H1 (cell line): ENCODE measurements around the gene STRN4. TPM values are rescaled to one million over a fixed set of nuclear protein-coding genes. Genes with fewer than 3 reads are reported as not detected.

Source experiments
- TAF7 ChIP-seq: optimal IDR thresholded peaks from 2 replicates; pipeline ENCODE3; 2011; ENCODE audit warnings: low read depth, mild to moderate bottlenecking, inconsistent platforms, low read length, moderate library complexity, borderline replicate concordance
- polyA plus RNA-seq, 7 experiments: library from polyadenylated mRNA; depleted of rRNA in 3 of 7; stranded (reverse) in 5 of 7; unstranded in 2 of 7; fragments of >200 nt in 5 of 7; fragments of 200-250 nt in 2 of 7; gene quantifications; 1 replicate in 5 of 7; 2 replicates in 1 of 7; 4 replicates in 1 of 7; pipeline versions ENCODE4 v1.2.1 to v1.2.3, GENCODE V29; 2011 to 2013; ENCODE audit warnings: missing spikeins in 2 of 7, mixed read lengths in 2 of 7
- total RNA-seq: library from RNA; stranded (reverse); fragmentation: NEBNext Ultra II Directional; extraction: Animal tissue kit (Norgen Biotek cat#: 25700); gene quantifications from 2 replicates; pipeline ENCODE4 v1.2.1, GENCODE V29; 2021

STRN4 gene
- total and polyA plus RNA-seq, 2 of the 8 experiments (the other 6 are each of a cell fraction or from before 2014, with no cell fraction given), result 120 to 187 TPM

DNA sequence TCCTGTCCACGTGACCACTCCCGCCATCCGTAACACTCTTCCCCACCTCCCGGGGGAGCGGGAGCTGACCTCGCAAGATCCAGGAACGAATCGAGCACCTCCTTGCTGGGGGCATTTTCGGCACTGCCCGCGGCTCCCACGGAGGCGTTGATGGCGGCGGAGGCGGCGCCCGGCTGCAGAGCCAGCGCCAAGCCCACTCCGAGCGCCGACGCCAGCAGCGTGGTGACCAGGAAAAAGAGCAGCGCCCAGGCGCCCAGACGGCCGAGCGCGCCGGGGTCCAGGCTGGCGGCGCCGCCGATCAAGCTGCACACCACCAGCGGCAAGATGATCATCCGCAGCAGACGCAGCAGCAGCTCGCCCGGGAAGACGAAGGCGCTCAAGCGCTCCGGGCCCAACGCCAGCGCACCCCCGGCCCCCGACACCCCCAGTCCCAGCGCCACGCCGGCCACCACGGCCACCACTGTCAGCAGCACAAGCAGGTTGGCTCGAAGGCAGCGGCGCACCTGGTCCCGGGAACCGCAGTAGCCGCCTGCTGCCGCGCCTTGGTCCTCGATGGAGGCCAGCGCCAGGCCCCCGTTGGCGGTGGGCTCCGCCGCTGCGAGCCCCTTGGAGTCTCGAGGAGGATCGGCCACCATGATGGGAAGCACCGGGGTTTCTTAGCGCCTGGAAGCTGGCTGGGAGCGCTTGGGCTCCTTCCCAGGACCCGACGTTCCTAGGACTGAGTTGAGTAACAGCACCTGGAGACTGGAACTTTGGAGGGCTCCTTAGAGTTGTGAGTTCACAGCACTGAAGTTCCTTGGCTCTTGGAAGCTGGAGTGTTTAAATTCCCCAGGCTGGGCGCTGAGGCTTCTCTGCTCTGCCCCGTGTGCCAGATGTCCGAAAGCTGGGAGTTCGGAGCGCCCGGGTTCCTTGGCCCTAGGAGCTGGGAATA lies 41.3 kb upstream of the STRN4 start (continued):
- peak; percentile 34 for TF ChIP-seq TAF7
